HCT116 (cell line): Measurements from ENCODE around the gene ARCN1. TPM values are rescaled to one million over a fixed set of nuclear protein-coding genes. Genes with fewer than 3 reads are reported as not detected.

ENCODE experiments used
- ATAC-seq: fragments of 200-7000 bp; cut with Tn5 transposase; 2 replicates; pipeline ENCODE4 v1.9.1; 2020; ENCODE audit warnings: mild to moderate bottlenecking, moderate library complexity
- BruUV-seq: library from RNA; stranded (reverse); fragments of 400-500 nt; replicated peaks from 2 replicates; lab custom pipeline; 2021; lab: Mats Ljungman, UMichigan
- CTCF ChIA-PET: fragments of 300-600 bp; sonication (Branson Sonifier 250); formaldehyde crosslinking; loops from one replicate; lab custom pipeline; 2021; ENCODE audit warnings: antibody characterized with exemption; lab: Charles Lee
- POLR2A ChIA-PET: fragments of 300-600, 350-600 bp; sonication (Branson Sonifier 250); formaldehyde crosslinking; loops from one replicate; lab custom pipeline; 2021; ENCODE audit warnings: antibody characterized with exemption; lab: Charles Lee
- RAD21 ChIA-PET, 2 experiments: fragments of 300-600 bp; sonication (Branson Sonifier 250); formaldehyde crosslinking; loops; one replicate each; lab custom pipeline; 2023; ENCODE audit warnings: low total read pairs in 2 of 2; ENCODE audit not compliant: uncharacterized antibody in 2 of 2, unreplicated experiment in 2 of 2, low non-redundant PET in 1 of 2; lab: Charles Lee
- DNase-seq: peaks from one replicate; pipeline ENCODE4 v3.0.0-alpha.2; 2010; ENCODE audit warnings: low read depth, low spot score
- H2AFZ ChIP-seq: fragments of 200-600 bp; shearing (Covaris generic), sonication (generic); 2 replicates; pipeline ENCODE4 v1.6.1; 2017; ENCODE audit warnings: low read depth, mixed run types, mixed read lengths, antibody characterized with exemption, low read length; ENCODE audit not compliant: poor library complexity, severe bottlenecking
- H3K27ac ChIP-seq: 2 replicates; pipeline ENCODE4 v1.5.1; 2012; ENCODE audit warnings: low read depth, low read length
- H3K27me3 ChIP-seq: fragments of 200-600 bp; sonication (generic); 2 replicates; pipeline ENCODE4 v1.6.1; 2016; ENCODE audit warnings: mixed run types, low read length, mixed read lengths; ENCODE audit not compliant: insufficient read depth
- H3K36me3 ChIP-seq, 2 experiments: fragments of 200-500 bp in 1 of 2; fragments of 200-600 bp in 1 of 2; sonication (Bioruptor generic) in 1 of 2; sonication (generic) in 1 of 2; 2 replicates each; pipeline versions ENCODE4 v1.5.1 to v1.6.1; 2014 to 2016; ENCODE audit warnings: low read length in 2 of 2, inconsistent platforms in 1 of 2, mixed read lengths in 1 of 2, mixed run types in 1 of 2; ENCODE audit not compliant: insufficient read depth in 2 of 2, control insufficient read depth in 1 of 2
- H3K4me1 ChIP-seq, 2 experiments: fragments of 200-600 bp in 1 of 2; sonication (generic) in 1 of 2; 2 replicates each; pipeline versions ENCODE4 v1.5.1 to v1.6.1; 2012 to 2017; ENCODE audit warnings: low read length in 2 of 2, inconsistent platforms in 1 of 2, mild to moderate bottlenecking in 1 of 2, mixed read lengths in 1 of 2, mixed run types in 1 of 2, moderate library complexity in 1 of 2; ENCODE audit not compliant: insufficient read depth in 2 of 2, control insufficient read depth in 1 of 2
- H3K4me2 ChIP-seq: fragments of 200-600 bp; sonication (generic); 2 replicates; pipeline ENCODE4 v1.6.1; 2017; ENCODE audit warnings: mixed run types, low read length, mixed read lengths
- H3K4me3 ChIP-seq, 2 experiments: fragments of 200-600 bp in 1 of 2; sonication (generic) in 1 of 2; replicated peaks in 1 of 2; 2 replicates each; pipeline ENCODE4 v1.5.1; 2011 to 2016; ENCODE audit warnings: low read length in 2 of 2, control low read depth in 1 of 2, low read depth in 1 of 2, mild to moderate bottlenecking in 1 of 2, mixed read lengths in 1 of 2, mixed run types in 1 of 2
- H3K79me2 ChIP-seq: fragments of 200-600 bp; sonication (generic); 2 replicates; pipeline ENCODE4 v1.6.1; 2017; ENCODE audit warnings: mild to moderate bottlenecking, mixed run types, low read length, moderate library complexity, mixed read lengths; ENCODE audit not compliant: insufficient read depth
- H3K9ac ChIP-seq: fragments of 200-600 bp; sonication (generic); 2 replicates; pipeline ENCODE4 v1.6.1; 2016; ENCODE audit warnings: low read length, mixed read lengths
- H3K9me2 ChIP-seq: fragments of 200-600 bp; sonication (generic), shearing (Covaris generic); 2 replicates; pipeline ENCODE4 v1.6.1; 2017; ENCODE audit warnings: mixed run types, mild to moderate bottlenecking, moderate library complexity; ENCODE audit not compliant: insufficient read depth
- H3K9me3 ChIP-seq, 2 experiments: fragments of 200-500 bp in 1 of 2; fragments of 200-600 bp in 1 of 2; sonication (Bioruptor generic) in 1 of 2; sonication (generic) in 1 of 2; 2 replicates each; pipeline ENCODE4 v1.6.1; 2014 to 2017; ENCODE audit warnings: low read length in 2 of 2, mixed read lengths in 2 of 2, inconsistent platforms in 1 of 2, low read depth in 1 of 2, mild to moderate bottlenecking in 1 of 2, mixed run types in 1 of 2, moderate library complexity in 1 of 2; ENCODE audit not compliant: control insufficient read depth in 1 of 2, insufficient read depth in 1 of 2
- H4K20me1 ChIP-seq: fragments of 200-600 bp; sonication (generic), shearing (Covaris generic); 2 replicates; pipeline ENCODE4 v1.6.1; 2017; ENCODE audit warnings: mixed run types, mild to moderate bottlenecking, moderate library complexity; ENCODE audit not compliant: insufficient read depth
- CBX3 ChIP-seq: IDR thresholded peaks from 2 replicates; pipeline ENCODE4 v1.6.1; 2012; ENCODE audit warnings: low read depth
- CEBPB ChIP-seq: IDR thresholded peaks from 2 replicates; pipeline ENCODE4 v1.6.1; 2012; ENCODE audit warnings: low read depth
- EGR1 ChIP-seq: IDR thresholded peaks from 2 replicates; pipeline ENCODE4 v1.6.1; 2012; ENCODE audit warnings: low read depth
- EZH2 ChIP-seq: fragments of 200-600 bp; sonication (generic); IDR thresholded peaks from 2 replicates; pipeline ENCODE4 v1.6.1; 2017; ENCODE audit warnings: antibody characterized with exemption, mixed run types
- EZH2phosphoT487 ChIP-seq: fragments of 200-600 bp; IDR thresholded peaks from 2 replicates; pipeline ENCODE4 v1.6.1; 2018; ENCODE audit warnings: antibody characterized with exemption, borderline replicate concordance
- JUND ChIP-seq: IDR thresholded peaks from 2 replicates; pipeline ENCODE4 v1.6.1; 2012
- POLR2A ChIP-seq: IDR thresholded peaks from 2 replicates; pipeline ENCODE4 v1.7.0; 2011; ENCODE audit warnings: borderline replicate concordance; ENCODE audit not compliant: insufficient read depth, insufficient read length; ENCODE audit errors: extremely low read depth
- POLR2AphosphoS5 ChIP-seq: IDR thresholded peaks from 2 replicates; pipeline ENCODE4 v1.6.1; 2011; ENCODE audit warnings: mild to moderate bottlenecking, low read depth, low read length, moderate library complexity
- RAD21 ChIP-seq: IDR thresholded peaks from 2 replicates; pipeline ENCODE4 v1.6.1; 2012; ENCODE audit warnings: low read depth, mild to moderate bottlenecking
- SP1 ChIP-seq: IDR thresholded peaks from 2 replicates; pipeline ENCODE4 v1.6.1; 2012; ENCODE audit warnings: low read depth
- SRF ChIP-seq: IDR thresholded peaks from 2 replicates; pipeline ENCODE4 v1.6.1; 2012; ENCODE audit warnings: low read depth
- YY1 ChIP-seq: IDR thresholded peaks from 2 replicates; pipeline ENCODE4 v1.6.1; 2011; ENCODE audit warnings: low read length, low read depth, moderate library complexity, mild to moderate bottlenecking; ENCODE audit not compliant: insufficient replicate concordance; ENCODE audit errors: extremely low read depth
- ZFX ChIP-seq: fragments of 450-650 bp; IDR thresholded peaks from 2 replicates; pipeline ENCODE4 v1.6.1; 2017
- ZNF274 ChIP-seq: fragments of 200-500 bp; sonication (Bioruptor generic); IDR thresholded peaks from 2 replicates; pipeline ENCODE4 v1.6.1; 2014; ENCODE audit warnings: mild to moderate bottlenecking, low read depth, low read length, inconsistent platforms
- intact Hi-C: fragments of 100-400 bp; cut with micrococcal nuclease; formaldehyde crosslinking; loops from 2 replicates; pipeline ENCODE4 v1.10.0; 2022
- total RNA-seq: library from RNA; stranded (reverse); gene quantifications from one replicate; pipeline ENCODE4 v1.2.1, GENCODE V29; 2021; ENCODE audit not compliant: unreplicated experiment
- TF ChIP-seq, protein P1 (sequence below): IDR thresholded peaks from 2 replicates; pipeline ENCODE4 v1.6.1; 2012
- TF ChIP-seq, protein P2 (sequence below): IDR thresholded peaks from 2 replicates; pipeline ENCODE4 v1.6.1; 2012; ENCODE audit warnings: low read depth
- TF ChIP-seq, protein P3 (sequence below), 3 experiments: fragments of 200-600 bp in 1 of 3; sonication (generic) in 1 of 3; IDR thresholded peaks in 2 of 3; conservative IDR thresholded peaks in 1 of 3; 2 replicates each; pipeline ENCODE4 v1.5.1; 2012 to 2017; ENCODE audit warnings: low read depth in 2 of 3, low read length in 2 of 3, antibody characterized with exemption in 1 of 3, borderline replicate concordance in 1 of 3, control low read depth in 1 of 3, mild to moderate bottlenecking in 1 of 3, mixed read lengths in 1 of 3, mixed run types in 1 of 3, moderate library complexity in 1 of 3; ENCODE audit not compliant: insufficient read depth in 1 of 3
- TF ChIP-seq, protein P4 (sequence below): IDR thresholded peaks from 2 replicates; pipeline ENCODE4 v1.6.1; 2011; ENCODE audit warnings: mild to moderate bottlenecking, low read length, moderate library complexity; ENCODE audit not compliant: insufficient replicate concordance; ENCODE audit errors: extremely low read depth

ARCN1 gene
- total RNA-seq, 1 experiment from 2014 or later: 147 TPM

DNA sequence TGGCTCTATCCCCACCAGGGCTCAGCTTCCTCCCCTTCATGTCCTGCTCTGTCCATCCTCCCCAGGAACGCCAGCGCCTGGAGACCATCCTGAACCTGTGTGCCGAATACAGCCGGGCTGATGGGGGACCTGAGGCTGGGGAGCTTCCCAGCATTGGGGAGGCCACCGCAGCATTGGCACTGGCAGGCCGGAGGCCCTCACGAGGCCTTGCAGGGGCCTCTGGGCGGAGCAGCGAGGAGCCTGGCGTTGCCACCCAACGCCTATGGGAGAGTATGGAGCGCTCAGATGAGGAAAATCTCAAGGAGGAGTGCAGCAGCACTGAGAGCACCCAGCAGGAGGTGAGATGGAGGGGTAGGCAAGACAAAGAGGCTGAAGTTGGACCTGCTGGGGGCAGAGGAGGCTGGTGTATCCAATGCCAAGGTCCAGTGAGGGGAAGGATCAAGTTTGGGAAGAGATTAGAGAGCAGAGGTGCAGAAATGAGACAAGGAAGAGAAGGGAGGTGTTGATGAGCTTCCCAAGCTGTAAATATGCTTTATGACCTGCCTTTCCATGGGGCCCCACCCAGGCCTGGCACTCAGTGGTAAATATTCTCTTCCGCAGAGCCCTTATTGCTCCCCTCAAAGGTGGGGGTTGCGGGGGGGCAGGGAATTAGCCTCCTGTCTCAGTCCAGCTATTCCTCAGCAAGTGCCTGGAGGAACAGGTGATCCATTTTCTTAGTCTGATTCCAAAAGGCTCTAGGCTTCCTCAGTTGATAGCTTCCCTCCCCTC is 59.1 kb downstream of the ARCN1 start:
- ChIA-PET CTCF (interaction anchor here (1.1 kb wide), 1 partner anchor 36 kb away, joined by 3 read pairs; no protein-coding TSS in a partner anchor), POLR2A (interaction anchor here (1.9 kb wide), 1 partner anchor 9 kb away, joined by 9 read pairs; no protein-coding TSS in a partner anchor)
- H3K36me3 ChIP-seq: peaks cover 5 to 19% of the 10 kb centered on the region in 2 experiments; a peak in 2 of 4 replicates

More for the DNA sequence above, 59.1 kb downstream of the ARCN1 start:
- Histone ChIP-seq H3K9ac (no peak overlapping the region), H3K4me2 (no peak overlapping the region), H3K4me3 (no peak overlapping the region), H2AFZ (no peak overlapping the region)
- TF ChIP-seq POLR2AphosphoS5 (no peak), RAD21 (no peak), EZH2 (no peak), POLR2A (no peak), ZNF274 (no peak), CEBPB (no peak), EGR1 (no peak), EZH2phosphoT487 (no peak), YY1 (no peak), ZFX (no peak), SRF (no peak), CBX3 (no peak), SP1 (no peak), JUND (no peak)
- TF ChIP-seq, protein P1, sequence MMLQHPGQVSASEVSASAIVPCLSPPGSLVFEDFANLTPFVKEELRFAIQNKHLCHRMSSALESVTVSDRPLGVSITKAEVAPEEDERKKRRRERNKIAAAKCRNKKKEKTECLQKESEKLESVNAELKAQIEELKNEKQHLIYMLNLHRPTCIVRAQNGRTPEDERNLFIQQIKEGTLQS: no peak
- TF ChIP-seq, protein P2, sequence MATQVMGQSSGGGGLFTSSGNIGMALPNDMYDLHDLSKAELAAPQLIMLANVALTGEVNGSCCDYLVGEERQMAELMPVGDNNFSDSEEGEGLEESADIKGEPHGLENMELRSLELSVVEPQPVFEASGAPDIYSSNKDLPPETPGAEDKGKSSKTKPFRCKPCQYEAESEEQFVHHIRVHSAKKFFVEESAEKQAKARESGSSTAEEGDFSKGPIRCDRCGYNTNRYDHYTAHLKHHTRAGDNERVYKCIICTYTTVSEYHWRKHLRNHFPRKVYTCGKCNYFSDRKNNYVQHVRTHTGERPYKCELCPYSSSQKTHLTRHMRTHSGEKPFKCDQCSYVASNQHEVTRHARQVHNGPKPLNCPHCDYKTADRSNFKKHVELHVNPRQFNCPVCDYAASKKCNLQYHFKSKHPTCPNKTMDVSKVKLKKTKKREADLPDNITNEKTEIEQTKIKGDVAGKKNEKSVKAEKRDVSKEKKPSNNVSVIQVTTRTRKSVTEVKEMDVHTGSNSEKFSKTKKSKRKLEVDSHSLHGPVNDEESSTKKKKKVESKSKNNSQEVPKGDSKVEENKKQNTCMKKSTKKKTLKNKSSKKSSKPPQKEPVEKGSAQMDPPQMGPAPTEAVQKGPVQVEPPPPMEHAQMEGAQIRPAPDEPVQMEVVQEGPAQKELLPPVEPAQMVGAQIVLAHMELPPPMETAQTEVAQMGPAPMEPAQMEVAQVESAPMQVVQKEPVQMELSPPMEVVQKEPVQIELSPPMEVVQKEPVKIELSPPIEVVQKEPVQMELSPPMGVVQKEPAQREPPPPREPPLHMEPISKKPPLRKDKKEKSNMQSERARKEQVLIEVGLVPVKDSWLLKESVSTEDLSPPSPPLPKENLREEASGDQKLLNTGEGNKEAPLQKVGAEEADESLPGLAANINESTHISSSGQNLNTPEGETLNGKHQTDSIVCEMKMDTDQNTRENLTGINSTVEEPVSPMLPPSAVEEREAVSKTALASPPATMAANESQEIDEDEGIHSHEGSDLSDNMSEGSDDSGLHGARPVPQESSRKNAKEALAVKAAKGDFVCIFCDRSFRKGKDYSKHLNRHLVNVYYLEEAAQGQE: no peak
- TF ChIP-seq, protein P3, sequence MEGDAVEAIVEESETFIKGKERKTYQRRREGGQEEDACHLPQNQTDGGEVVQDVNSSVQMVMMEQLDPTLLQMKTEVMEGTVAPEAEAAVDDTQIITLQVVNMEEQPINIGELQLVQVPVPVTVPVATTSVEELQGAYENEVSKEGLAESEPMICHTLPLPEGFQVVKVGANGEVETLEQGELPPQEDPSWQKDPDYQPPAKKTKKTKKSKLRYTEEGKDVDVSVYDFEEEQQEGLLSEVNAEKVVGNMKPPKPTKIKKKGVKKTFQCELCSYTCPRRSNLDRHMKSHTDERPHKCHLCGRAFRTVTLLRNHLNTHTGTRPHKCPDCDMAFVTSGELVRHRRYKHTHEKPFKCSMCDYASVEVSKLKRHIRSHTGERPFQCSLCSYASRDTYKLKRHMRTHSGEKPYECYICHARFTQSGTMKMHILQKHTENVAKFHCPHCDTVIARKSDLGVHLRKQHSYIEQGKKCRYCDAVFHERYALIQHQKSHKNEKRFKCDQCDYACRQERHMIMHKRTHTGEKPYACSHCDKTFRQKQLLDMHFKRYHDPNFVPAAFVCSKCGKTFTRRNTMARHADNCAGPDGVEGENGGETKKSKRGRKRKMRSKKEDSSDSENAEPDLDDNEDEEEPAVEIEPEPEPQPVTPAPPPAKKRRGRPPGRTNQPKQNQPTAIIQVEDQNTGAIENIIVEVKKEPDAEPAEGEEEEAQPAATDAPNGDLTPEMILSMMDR (IDR thresholded peaks at IDR 0.05 in 2 of 3, conservative IDR thresholded peaks at IDR 0.05 in 1 of 3; ENCODE audit: borderline replicate concordance in 1 of 3, insufficient read depth in 1 of 3, low read depth in 2 of 3, low read length in 2 of 3): no peak
- TF ChIP-seq, protein P4, sequence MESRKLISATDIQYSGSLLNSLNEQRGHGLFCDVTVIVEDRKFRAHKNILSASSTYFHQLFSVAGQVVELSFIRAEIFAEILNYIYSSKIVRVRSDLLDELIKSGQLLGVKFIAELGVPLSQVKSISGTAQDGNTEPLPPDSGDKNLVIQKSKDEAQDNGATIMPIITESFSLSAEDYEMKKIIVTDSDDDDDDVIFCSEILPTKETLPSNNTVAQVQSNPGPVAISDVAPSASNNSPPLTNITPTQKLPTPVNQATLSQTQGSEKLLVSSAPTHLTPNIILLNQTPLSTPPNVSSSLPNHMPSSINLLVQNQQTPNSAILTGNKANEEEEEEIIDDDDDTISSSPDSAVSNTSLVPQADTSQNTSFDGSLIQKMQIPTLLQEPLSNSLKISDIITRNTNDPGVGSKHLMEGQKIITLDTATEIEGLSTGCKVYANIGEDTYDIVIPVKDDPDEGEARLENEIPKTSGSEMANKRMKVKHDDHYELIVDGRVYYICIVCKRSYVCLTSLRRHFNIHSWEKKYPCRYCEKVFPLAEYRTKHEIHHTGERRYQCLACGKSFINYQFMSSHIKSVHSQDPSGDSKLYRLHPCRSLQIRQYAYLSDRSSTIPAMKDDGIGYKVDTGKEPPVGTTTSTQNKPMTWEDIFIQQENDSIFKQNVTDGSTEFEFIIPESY: no peak
- TF ChIP-seq, all 23 proteins: peak for 0
- no peaks in the 10 kb centered on the region for H3K9me3 ChIP-seq
- H3K4me1 ChIP-seq: peaks cover 9 to 35% of the 10 kb centered on the region in 2 experiments; a peak in 3 of 4 replicates
- no peak overlapping the region for H3K27ac ChIP-seq
- no peaks in the 10 kb centered on the region for H3K27me3 ChIP-seq
- no TSS peak for BruUV-seq
- DNase-seq (no peak), ATAC-seq (no peak)
- RAD21 ChIA-PET: interaction anchor here in 1 of 2 experiments (1.2 kb wide), 1 partner anchor 8 kb away, joined by 5 read pairs; no protein-coding TSS in a partner anchor
- H4K20me1 ChIP-seq: no peaks in the 10 kb centered on the region
- intact Hi-C loops: no loop called here
- H3K9me2 ChIP-seq: no peaks in the 10 kb centered on the region
- H3K79me2 ChIP-seq: no peaks in the 10 kb centered on the region
